Loucy (cell line): ENCODE data around the gene WDTC1.

ENCODE experiments used
- H2AFZ ChIP-seq: fragments of 200-600 bp; sonication (generic); 2 replicates; pipeline ENCODE4 v1.6.0; 2016; ENCODE audit warnings: antibody characterized with exemption, mild to moderate bottlenecking, low read length, moderate library complexity
- H3F3A ChIP-seq: fragments of 200-600 bp; 2 replicates; pipeline ENCODE4 v1.6.0; 2016; ENCODE audit warnings: antibody characterized with exemption, low read depth, mild to moderate bottlenecking
- H3K27me3 ChIP-seq: fragments of 200-600 bp; sonication (generic); 2 replicates; pipeline ENCODE4 v1.6.1; 2014; ENCODE audit warnings: low read length, mild to moderate bottlenecking; ENCODE audit not compliant: insufficient read depth, poor library complexity, severe bottlenecking
- H3K36me3 ChIP-seq: fragments of 200-600 bp; sonication (generic); 2 replicates; pipeline ENCODE4 v1.6.1; 2016; ENCODE audit warnings: low read length; ENCODE audit not compliant: insufficient read depth
- H3K4me1 ChIP-seq: fragments of 200-600 bp; sonication (generic); 2 replicates; pipeline ENCODE4 v1.5.1; 2014; ENCODE audit warnings: low read length, mild to moderate bottlenecking; ENCODE audit not compliant: insufficient read depth, poor library complexity, severe bottlenecking
- H3K4me2 ChIP-seq: fragments of 200-600 bp; sonication (generic); 2 replicates; pipeline ENCODE4 v1.6.0; 2014; ENCODE audit warnings: antibody characterized with exemption, low read length, low read depth, mild to moderate bottlenecking; ENCODE audit not compliant: poor library complexity, severe bottlenecking
- H3K4me3 ChIP-seq: fragments of 200-600 bp; sonication (generic); 2 replicates; pipeline ENCODE4 v1.5.1; 2014; ENCODE audit warnings: low read length, mild to moderate bottlenecking, mixed read lengths; ENCODE audit not compliant: poor library complexity, severe bottlenecking
- H3K79me2 ChIP-seq: fragments of 200-600 bp; sonication (generic); 2 replicates; pipeline ENCODE4 v1.6.1; 2014; ENCODE audit warnings: low read length; ENCODE audit not compliant: insufficient read depth
- H3K9ac ChIP-seq: fragments of 200-600 bp; sonication (generic); 2 replicates; pipeline ENCODE4 v1.6.0; 2014; ENCODE audit warnings: mild to moderate bottlenecking, low read depth, low read length, moderate library complexity; ENCODE audit not compliant: poor library complexity, severe bottlenecking
- H3K9me2 ChIP-seq: fragments of 200-600 bp; sonication (generic); replicated peaks from 2 replicates; pipeline ENCODE4 v1.6.1; 2016; ENCODE audit warnings: low read depth, low read length, mixed read lengths
- H3K9me3 ChIP-seq: fragments of 200-600 bp; sonication (generic); 2 replicates; pipeline ENCODE4 v1.6.1; 2014; ENCODE audit warnings: mild to moderate bottlenecking, antibody characterized with exemption, low read length, low read depth; ENCODE audit not compliant: insufficient read depth
- H4K20me1 ChIP-seq: fragments of 200-600 bp; sonication (generic); 2 replicates; pipeline ENCODE4 v1.6.0; 2014; ENCODE audit warnings: antibody characterized with exemption, low read length, mild to moderate bottlenecking; ENCODE audit not compliant: insufficient read depth, poor library complexity, severe bottlenecking
- EZH2phosphoT487 ChIP-seq: fragments of 200-600 bp; IDR thresholded peaks from 2 replicates; pipeline ENCODE4 v1.6.1; 2018; ENCODE audit warnings: antibody characterized with exemption, mild to moderate bottlenecking, moderate library complexity, borderline replicate concordance
- TF ChIP-seq, protein P1 (sequence below): fragments of 200-600 bp; sonication (generic); conservative IDR thresholded peaks from 2 replicates; pipeline ENCODE4 v1.5.1; 2014; ENCODE audit warnings: mild to moderate bottlenecking, antibody characterized with exemption, low read length

WDTC1 gene

GRCh38 chr1:27292106-27292505, 57.7 kb downstream of the WDTC1 start:
- Histone ChIP-seq H3K9me2 (no peaks in the 10 kb centered on the region), H3K4me3 (no peak overlapping the region), H4K20me1 (no peaks in the 10 kb centered on the region), H2AFZ (no peak overlapping the region), H3K9ac (no peak overlapping the region), H3K27me3 (no peaks in the 10 kb centered on the region), H3F3A (no peaks in the 10 kb centered on the region), H3K36me3 (peaks cover 57% of the 10 kb centered on the region; the same call in 1 of the 2 replicates), H3K9me3 (no peaks in the 10 kb centered on the region), H3K4me1 (no peaks in the 10 kb centered on the region), H3K4me2 (no peak overlapping the region), H3K79me2 (no peaks in the 10 kb centered on the region)
- TF ChIP-seq EZH2phosphoT487 = no peak
- TF ChIP-seq, protein P1, sequence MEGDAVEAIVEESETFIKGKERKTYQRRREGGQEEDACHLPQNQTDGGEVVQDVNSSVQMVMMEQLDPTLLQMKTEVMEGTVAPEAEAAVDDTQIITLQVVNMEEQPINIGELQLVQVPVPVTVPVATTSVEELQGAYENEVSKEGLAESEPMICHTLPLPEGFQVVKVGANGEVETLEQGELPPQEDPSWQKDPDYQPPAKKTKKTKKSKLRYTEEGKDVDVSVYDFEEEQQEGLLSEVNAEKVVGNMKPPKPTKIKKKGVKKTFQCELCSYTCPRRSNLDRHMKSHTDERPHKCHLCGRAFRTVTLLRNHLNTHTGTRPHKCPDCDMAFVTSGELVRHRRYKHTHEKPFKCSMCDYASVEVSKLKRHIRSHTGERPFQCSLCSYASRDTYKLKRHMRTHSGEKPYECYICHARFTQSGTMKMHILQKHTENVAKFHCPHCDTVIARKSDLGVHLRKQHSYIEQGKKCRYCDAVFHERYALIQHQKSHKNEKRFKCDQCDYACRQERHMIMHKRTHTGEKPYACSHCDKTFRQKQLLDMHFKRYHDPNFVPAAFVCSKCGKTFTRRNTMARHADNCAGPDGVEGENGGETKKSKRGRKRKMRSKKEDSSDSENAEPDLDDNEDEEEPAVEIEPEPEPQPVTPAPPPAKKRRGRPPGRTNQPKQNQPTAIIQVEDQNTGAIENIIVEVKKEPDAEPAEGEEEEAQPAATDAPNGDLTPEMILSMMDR = no peak

- Histone ChIP-seq H3K36me3 (peaks cover 66% of the 10 kb centered on the region; the same call in 1 of the 2 replicates), H3K79me2 (no peaks in the 10 kb centered on the region), H2AFZ (no peak overlapping the region), H3F3A (no peaks in the 10 kb centered on the region), H3K9me2 (no peaks in the 10 kb centered on the region), H3K4me1 (no peaks in the 10 kb centered on the region), H3K9me3 (no peaks in the 10 kb centered on the region), H3K27me3 (no peaks in the 10 kb centered on the region), H3K4me3 (no peak overlapping the region), H3K9ac (no peak overlapping the region), H3K4me2 (no peak overlapping the region), H4K20me1 (no peaks in the 10 kb centered on the region)
- TF ChIP-seq, protein P1 = no peak
- no peak for TF ChIP-seq EZH2phosphoT487
These were observed 59.5 kb downstream of the WDTC1 start for GRCh38 chr1:27293915-27294314.

GRCh38 chr1:27296773-27297291, 62.4 kb downstream of the WDTC1 start:
- H3K9ac ChIP-seq = no peak overlapping the region
- peaks cover 67% of the 10 kb centered on the region; the same call in 1 of the 2 replicates for H3K36me3 ChIP-seq
- H2AFZ ChIP-seq = no peak overlapping the region
- H3K4me1 ChIP-seq = no peaks in the 10 kb centered on the region
- no peak overlapping the region for H3K4me3 ChIP-seq
- H4K20me1 ChIP-seq = no peaks in the 10 kb centered on the region
- no peak overlapping the region for H3K4me2 ChIP-seq
- H3K27me3 ChIP-seq = no peaks in the 10 kb centered on the region
- no peaks in the 10 kb centered on the region for H3K9me2 ChIP-seq
- TF ChIP-seq, protein P1 = peak; percentile 77
- TF ChIP-seq EZH2phosphoT487 = no peak
- H3F3A ChIP-seq = no peaks in the 10 kb centered on the region
- H3K9me3 ChIP-seq = no peaks in the 10 kb centered on the region
- no peaks in the 10 kb centered on the region for H3K79me2 ChIP-seq
